HEK293 (cell line): ENCODE measurements around the gene TMEM88.

Experiments
- ATF2 ChIP-seq: fragments of 450-650 bp; formaldehyde crosslinking; IDR thresholded peaks from 2 replicates; pipeline ENCODE4 v1.5.1; 2016; ENCODE audit warnings: missing biosample characterization, missing genetic modification characterization, low read depth
- BCL11A ChIP-seq: fragments of 450-650 bp; formaldehyde crosslinking; IDR thresholded peaks from 2 replicates; pipeline ENCODE4 v1.5.1; 2016; ENCODE audit warnings: low read depth, missing biosample characterization, missing genetic modification characterization
- FEZF1 ChIP-seq: fragments of 450-650 bp; formaldehyde crosslinking; IDR thresholded peaks from 2 replicates; pipeline ENCODE4 v1.5.1; 2016; ENCODE audit warnings: missing biosample characterization, missing genetic modification characterization
- GLI2 ChIP-seq: fragments of 450-650 bp; formaldehyde crosslinking; IDR thresholded peaks from 2 replicates; pipeline ENCODE4; 2017; ENCODE audit warnings: missing biosample characterization, missing genetic modification characterization, low read depth, borderline replicate concordance
- IKZF3 ChIP-seq: fragments of 450-650 bp; IDR thresholded peaks from 2 replicates; pipeline ENCODE4 v1.5.0; 2018; ENCODE audit warnings: missing biosample characterization, mild to moderate bottlenecking, missing genetic modification characterization, moderate library complexity
- KLF1 ChIP-seq: fragments of 450-650 bp; formaldehyde crosslinking; IDR thresholded peaks from 2 replicates; pipeline ENCODE4 v1.5.1; 2016; ENCODE audit warnings: missing biosample characterization, missing genetic modification characterization
- KLF9 ChIP-seq: fragments of 450-650 bp; formaldehyde crosslinking; IDR thresholded peaks from 2 replicates; pipeline ENCODE4 v1.5.1; 2016; ENCODE audit warnings: missing biosample characterization, missing genetic modification characterization, low read depth
- MYNN ChIP-seq: fragments of 450-650 bp; formaldehyde crosslinking; IDR thresholded peaks from 2 replicates; pipeline ENCODE4 v1.5.1; 2016; ENCODE audit warnings: missing biosample characterization, missing genetic modification characterization, borderline replicate concordance
- OSR2 ChIP-seq: fragments of 450-650 bp; formaldehyde crosslinking; IDR thresholded peaks from 2 replicates; pipeline ENCODE4 v1.5.1; 2016; ENCODE audit warnings: missing biosample characterization, missing genetic modification characterization
- REST ChIP-seq: fragments of 450-650 bp; formaldehyde crosslinking; IDR thresholded peaks from 2 replicates; pipeline ENCODE4 v1.5.1; 2016; ENCODE audit warnings: missing biosample characterization, missing genetic modification characterization
- SCRT1 ChIP-seq: fragments of 450-650 bp; formaldehyde crosslinking; IDR thresholded peaks from 2 replicates; pipeline ENCODE4 v1.5.1; 2016; ENCODE audit warnings: missing biosample characterization, missing genetic modification characterization, borderline replicate concordance
- SP7 ChIP-seq: fragments of 450-650 bp; formaldehyde crosslinking; IDR thresholded peaks from 2 replicates; pipeline ENCODE4 v1.5.1; 2016; ENCODE audit warnings: missing biosample characterization, missing genetic modification characterization
- TCF7L2 ChIP-seq: IDR thresholded peaks from 2 replicates; pipeline ENCODE4 v1.6.1; 2011; ENCODE audit warnings: low read depth, mild to moderate bottlenecking, inconsistent platforms, low read length, moderate library complexity, borderline replicate concordance
- ZNF133 ChIP-seq: fragments of 450-650 bp; formaldehyde crosslinking; IDR thresholded peaks from 2 replicates; pipeline ENCODE4 v1.5.1; 2016; ENCODE audit warnings: missing biosample characterization, missing genetic modification characterization
- ZNF2 ChIP-seq: fragments of 450-650 bp; formaldehyde crosslinking; IDR thresholded peaks from 2 replicates; pipeline ENCODE4 v1.5.1; 2016; ENCODE audit warnings: missing biosample characterization, missing genetic modification characterization
- ZNF350 ChIP-seq: fragments of 450-650 bp; formaldehyde crosslinking; IDR thresholded peaks from 2 replicates; pipeline ENCODE4 v1.5.0; 2017; ENCODE audit warnings: missing biosample characterization, mild to moderate bottlenecking, missing genetic modification characterization
- ZNF423 ChIP-seq: fragments of 450-650 bp; formaldehyde crosslinking; IDR thresholded peaks from 2 replicates; pipeline ENCODE4 v1.5.1; 2016; ENCODE audit warnings: missing biosample characterization, missing genetic modification characterization
- ZNF596 ChIP-seq: fragments of 450-650 bp; IDR thresholded peaks from 2 replicates; pipeline ENCODE4 v1.5.0; 2018; ENCODE audit warnings: missing biosample characterization, mild to moderate bottlenecking, missing genetic modification characterization, moderate library complexity
- ZNF768 ChIP-seq: fragments of 450-650 bp; formaldehyde crosslinking; IDR thresholded peaks from 2 replicates; pipeline ENCODE4 v1.5.1; 2018; ENCODE audit warnings: missing biosample characterization, mild to moderate bottlenecking, missing genetic modification characterization
- ZNF837 ChIP-seq: fragments of 450-650 bp; formaldehyde crosslinking; IDR thresholded peaks from 2 replicates; pipeline ENCODE4 v1.5.1; 2016; ENCODE audit warnings: missing biosample characterization, missing genetic modification characterization
- ZSCAN16 ChIP-seq: fragments of 450-650 bp; formaldehyde crosslinking; IDR thresholded peaks from 2 replicates; pipeline ENCODE4 v1.5.1; 2016; ENCODE audit warnings: missing biosample characterization, missing genetic modification characterization
- ZSCAN23 ChIP-seq: fragments of 450-650 bp; formaldehyde crosslinking; IDR thresholded peaks from 2 replicates; pipeline ENCODE4 v1.5.1; 2016; ENCODE audit warnings: missing biosample characterization, missing genetic modification characterization
- ZSCAN5A ChIP-seq: fragments of 450-650 bp; formaldehyde crosslinking; IDR thresholded peaks from 2 replicates; pipeline ENCODE4 v1.5.1; 2016; ENCODE audit warnings: missing biosample characterization, missing genetic modification characterization
- TF ChIP-seq, protein P1 (sequence below): fragments of 450-650 bp; formaldehyde crosslinking; conservative IDR thresholded peaks from 2 replicates; pipeline ENCODE4 v1.5.1; 2016; ENCODE audit warnings: low read depth, missing biosample characterization, missing genetic modification characterization
- TF ChIP-seq, protein P2 (sequence below): fragments of 450-650 bp; formaldehyde crosslinking; IDR thresholded peaks from 2 replicates; pipeline ENCODE4 v1.5.1; 2016; ENCODE audit warnings: missing biosample characterization, missing genetic modification characterization
- TF ChIP-seq, protein P3 (sequence below): fragments of 450-650 bp; formaldehyde crosslinking; IDR thresholded peaks from 2 replicates; pipeline ENCODE4 v1.5.1; 2016; ENCODE audit warnings: missing biosample characterization, missing genetic modification characterization

The TMEM88 gene

DNA sequence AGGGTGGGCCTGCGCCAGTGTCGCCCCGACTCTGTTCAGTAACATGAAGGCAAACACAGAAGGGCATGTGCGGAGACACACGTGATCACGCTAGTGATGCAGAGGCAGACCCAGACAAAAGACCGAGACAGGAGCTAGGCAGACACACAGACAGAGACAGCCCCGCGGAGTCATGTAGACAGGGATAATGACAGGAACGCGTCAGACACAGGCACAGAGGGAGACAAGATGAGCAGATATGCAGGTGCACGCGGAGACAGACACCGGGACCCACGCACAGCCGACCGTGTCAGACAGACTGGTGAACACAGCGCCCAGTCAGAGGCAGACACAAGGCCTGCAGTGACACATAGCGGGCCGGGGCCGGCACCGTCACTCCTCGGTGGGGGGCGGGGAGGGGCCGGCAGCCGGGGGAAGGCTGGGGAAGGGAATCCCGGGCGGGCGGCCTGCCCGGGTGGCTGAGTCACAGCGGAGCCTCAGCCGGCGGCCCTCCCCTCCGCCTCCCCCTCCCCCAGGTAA is 13.4 kb upstream of the TMEM88 start (continued):
- no peak; the same call in 1 of the 2 replicates for TF ChIP-seq SP7 (tag by site-specific recombination)
- TF ChIP-seq, protein P1, sequence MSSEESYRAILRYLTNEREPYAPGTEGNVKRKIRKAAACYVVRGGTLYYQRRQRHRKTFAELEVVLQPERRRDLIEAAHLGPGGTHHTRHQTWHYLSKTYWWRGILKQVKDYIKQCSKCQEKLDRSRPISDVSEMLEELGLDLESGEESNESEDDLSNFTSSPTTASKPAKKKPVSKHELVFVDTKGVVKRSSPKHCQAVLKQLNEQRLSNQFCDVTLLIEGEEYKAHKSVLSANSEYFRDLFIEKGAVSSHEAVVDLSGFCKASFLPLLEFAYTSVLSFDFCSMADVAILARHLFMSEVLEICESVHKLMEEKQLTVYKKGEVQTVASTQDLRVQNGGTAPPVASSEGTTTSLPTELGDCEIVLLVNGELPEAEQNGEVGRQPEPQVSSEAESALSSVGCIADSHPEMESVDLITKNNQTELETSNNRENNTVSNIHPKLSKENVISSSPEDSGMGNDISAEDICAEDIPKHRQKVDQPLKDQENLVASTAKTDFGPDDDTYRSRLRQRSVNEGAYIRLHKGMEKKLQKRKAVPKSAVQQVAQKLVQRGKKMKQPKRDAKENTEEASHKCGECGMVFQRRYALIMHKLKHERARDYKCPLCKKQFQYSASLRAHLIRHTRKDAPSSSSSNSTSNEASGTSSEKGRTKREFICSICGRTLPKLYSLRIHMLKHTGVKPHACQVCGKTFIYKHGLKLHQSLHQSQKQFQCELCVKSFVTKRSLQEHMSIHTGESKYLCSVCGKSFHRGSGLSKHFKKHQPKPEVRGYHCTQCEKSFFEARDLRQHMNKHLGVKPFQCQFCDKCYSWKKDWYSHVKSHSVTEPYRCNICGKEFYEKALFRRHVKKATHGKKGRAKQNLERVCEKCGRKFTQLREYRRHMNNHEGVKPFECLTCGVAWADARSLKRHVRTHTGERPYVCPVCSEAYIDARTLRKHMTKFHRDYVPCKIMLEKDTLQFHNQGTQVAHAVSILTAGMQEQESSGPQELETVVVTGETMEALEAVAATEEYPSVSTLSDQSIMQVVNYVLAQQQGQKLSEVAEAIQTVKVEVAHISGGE (tag by site-specific recombination): peak; percentile 67
- no peak for TF ChIP-seq ZNF133 (tag by site-specific recombination)
- TF ChIP-seq ZSCAN5A (tag by site-specific recombination): no peak
- TF ChIP-seq FEZF1 (tag by site-specific recombination): no peak
- TF ChIP-seq, protein P2, sequence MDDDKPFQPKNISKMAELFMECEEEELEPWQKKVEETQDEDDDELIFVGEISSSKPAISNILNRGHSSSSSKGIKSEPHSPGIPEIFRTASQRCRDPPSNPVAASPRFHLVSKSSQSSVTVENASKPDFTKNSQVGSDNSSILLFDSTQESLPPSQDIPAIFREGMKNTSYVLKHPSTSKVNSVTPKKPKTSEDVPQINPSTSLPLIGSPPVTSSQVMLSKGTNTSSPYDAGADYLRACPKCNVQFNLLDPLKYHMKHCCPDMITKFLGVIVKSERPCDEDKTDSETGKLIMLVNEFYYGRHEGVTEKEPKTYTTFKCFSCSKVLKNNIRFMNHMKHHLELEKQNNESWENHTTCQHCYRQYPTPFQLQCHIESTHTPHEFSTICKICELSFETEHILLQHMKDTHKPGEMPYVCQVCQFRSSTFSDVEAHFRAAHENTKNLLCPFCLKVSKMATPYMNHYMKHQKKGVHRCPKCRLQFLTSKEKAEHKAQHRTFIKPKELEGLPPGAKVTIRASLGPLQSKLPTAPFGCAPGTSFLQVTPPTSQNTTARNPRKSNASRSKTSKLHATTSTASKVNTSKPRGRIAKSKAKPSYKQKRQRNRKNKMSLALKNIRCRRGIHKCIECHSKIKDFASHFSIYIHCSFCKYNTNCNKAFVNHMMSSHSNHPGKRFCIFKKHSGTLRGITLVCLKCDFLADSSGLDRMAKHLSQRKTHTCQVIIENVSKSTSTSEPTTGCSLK (tag by site-specific recombination): no peak
- TF ChIP-seq SCRT1 (tag by site-specific recombination): no peak
- peak; percentile 25; the same call in 1 of the 2 replicates for TF ChIP-seq ZNF2 (tag by site-specific recombination)
- TF ChIP-seq ZSCAN23: 0 out of 2 replicates have a peak, but pooled peaks have one; percentile 8
- no peak for TF ChIP-seq ATF2
- TF ChIP-seq ZSCAN16 (tag by site-specific recombination): no peak
- TF ChIP-seq OSR2 (tag by site-specific recombination): 0 out of 2 replicates have a peak, but pooled peaks have one; percentile 8
- peak; percentile 68 for TF ChIP-seq IKZF3
- TF ChIP-seq GLI2 (tag by site-specific recombination): no peak
- TF ChIP-seq MYNN (tag by site-specific recombination): no peak
- peak; percentile 70 for TF ChIP-seq KLF1 (tag by site-specific recombination)
- no peak for TF ChIP-seq TCF7L2
- TF ChIP-seq REST (tag by site-specific recombination): 0 out of 2 replicates have a peak, but pooled peaks have one; percentile 30
- TF ChIP-seq ZNF423 (tag by site-specific recombination): no peak
- TF ChIP-seq KLF9 (tag by site-specific recombination): peak; percentile 13
- TF ChIP-seq ZNF837 (tag by site-specific recombination): no peak
- no peak for TF ChIP-seq ZNF596 (tag by site-specific recombination)
- no peak for TF ChIP-seq ZNF350 (tag by site-specific recombination)
- no peak for TF ChIP-seq ZNF768
- TF ChIP-seq, protein P3, sequence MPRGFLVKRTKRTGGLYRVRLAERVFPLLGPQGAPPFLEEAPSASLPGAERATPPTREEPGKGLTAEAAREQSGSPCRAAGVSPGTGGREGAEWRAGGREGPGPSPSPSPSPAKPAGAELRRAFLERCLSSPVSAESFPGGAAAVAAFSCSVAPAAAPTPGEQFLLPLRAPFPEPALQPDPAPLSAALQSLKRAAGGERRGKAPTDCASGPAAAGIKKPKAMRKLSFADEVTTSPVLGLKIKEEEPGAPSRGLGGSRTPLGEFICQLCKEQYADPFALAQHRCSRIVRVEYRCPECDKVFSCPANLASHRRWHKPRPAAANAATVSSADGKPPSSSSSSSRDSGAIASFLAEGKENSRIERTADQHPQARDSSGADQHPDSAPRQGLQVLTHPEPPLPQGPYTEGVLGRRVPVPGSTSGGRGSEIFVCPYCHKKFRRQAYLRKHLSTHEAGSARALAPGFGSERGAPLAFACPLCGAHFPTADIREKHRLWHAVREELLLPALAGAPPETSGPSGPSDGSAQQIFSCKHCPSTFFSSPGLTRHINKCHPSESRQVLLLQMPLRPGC: 0 out of 2 replicates have a peak, but pooled peaks have one; percentile 5
- TF ChIP-seq BCL11A (tag by site-specific recombination): no peak
